ENCODE measurements around the gene MAP1A.

GRCh38 chr15:43492673-43493601 is 24.5 kb upstream of the MAP1A start, which contains the start of gene TP53BP1:
- TF ChIP-seq CTCF (IDR thresholded peaks at IDR 0.05; ENCODE audit: low read depth, low read length) (no peak), EZH2phosphoT487 (IDR thresholded peaks at IDR 0.05; ENCODE audit: low read depth) (no peak)
